ENCODE data around the gene SKIC3.

DNA sequence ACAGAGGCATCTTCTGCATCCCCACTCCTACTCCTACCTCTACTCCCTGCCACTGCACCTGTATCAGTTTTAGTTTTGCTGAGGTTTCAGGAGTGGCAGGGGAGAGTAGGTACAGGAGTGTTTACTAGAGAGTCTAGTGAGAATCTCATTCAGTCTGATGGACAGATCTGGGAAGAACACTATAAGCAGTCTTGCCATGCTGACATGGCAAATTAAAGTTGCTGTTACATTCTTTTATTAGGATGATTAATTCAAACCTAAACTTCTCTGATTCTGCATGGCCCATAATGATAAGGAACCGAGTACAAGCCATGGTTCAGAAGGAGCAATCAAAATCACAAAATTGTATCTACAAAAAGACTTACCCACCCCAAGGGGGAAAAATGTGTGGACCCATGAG is 7.5 kb upstream of the SKIC3 start:
- TF ChIP-seq POLR2A (IDR thresholded peaks at IDR 0.05) (no peak), POLR2AphosphoS5 (IDR thresholded peaks at IDR 0.05) (no peak)
- TF ChIP-seq, protein P1, sequence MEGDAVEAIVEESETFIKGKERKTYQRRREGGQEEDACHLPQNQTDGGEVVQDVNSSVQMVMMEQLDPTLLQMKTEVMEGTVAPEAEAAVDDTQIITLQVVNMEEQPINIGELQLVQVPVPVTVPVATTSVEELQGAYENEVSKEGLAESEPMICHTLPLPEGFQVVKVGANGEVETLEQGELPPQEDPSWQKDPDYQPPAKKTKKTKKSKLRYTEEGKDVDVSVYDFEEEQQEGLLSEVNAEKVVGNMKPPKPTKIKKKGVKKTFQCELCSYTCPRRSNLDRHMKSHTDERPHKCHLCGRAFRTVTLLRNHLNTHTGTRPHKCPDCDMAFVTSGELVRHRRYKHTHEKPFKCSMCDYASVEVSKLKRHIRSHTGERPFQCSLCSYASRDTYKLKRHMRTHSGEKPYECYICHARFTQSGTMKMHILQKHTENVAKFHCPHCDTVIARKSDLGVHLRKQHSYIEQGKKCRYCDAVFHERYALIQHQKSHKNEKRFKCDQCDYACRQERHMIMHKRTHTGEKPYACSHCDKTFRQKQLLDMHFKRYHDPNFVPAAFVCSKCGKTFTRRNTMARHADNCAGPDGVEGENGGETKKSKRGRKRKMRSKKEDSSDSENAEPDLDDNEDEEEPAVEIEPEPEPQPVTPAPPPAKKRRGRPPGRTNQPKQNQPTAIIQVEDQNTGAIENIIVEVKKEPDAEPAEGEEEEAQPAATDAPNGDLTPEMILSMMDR (IDR thresholded peaks at IDR 0.05): no peak

All from prostate gland (tissue), 2 donors.